HepG2 (cell line): ENCODE measurements around the gene CCDC197. TPM values are rescaled to one million over a fixed set of nuclear protein-coding genes. Genes with fewer than 3 reads are reported as not detected.

ENCODE experiments used
- CBFB ChIP-seq: sonication (generic); formaldehyde crosslinking; IDR thresholded peaks from 2 replicates; pipeline ENCODE4 v1.4.0; 2020; ENCODE audit warnings: missing genetic modification reagents
- DDIT3 ChIP-seq: sonication (generic); formaldehyde crosslinking; IDR thresholded peaks from 2 replicates; pipeline ENCODE4 v1.4.0; 2020; ENCODE audit warnings: mild to moderate bottlenecking, missing genetic modification reagents
- ERF ChIP-seq: IDR thresholded peaks from 2 replicates; pipeline ENCODE4 v1.6.1; 2018; ENCODE audit warnings: missing biosample characterization, missing genetic modification reagents
- FOXP1 ChIP-seq, 2 experiments: fragments of 450-650 bp in 1 of 2; IDR thresholded peaks; 2 replicates each; pipeline ENCODE4 v1.6.1; 2017 to 2018; ENCODE audit warnings: antibody characterized with exemption in 1 of 2
- HNRNPLL ChIP-seq: fragments of 200-400 bp; formaldehyde crosslinking; IDR thresholded peaks from 2 replicates; pipeline ENCODE4 v1.6.1; 2017; ENCODE audit warnings: mild to moderate bottlenecking, low read depth, low read length; ENCODE audit not compliant: poor library complexity, severe bottlenecking
- IKZF5 ChIP-seq: IDR thresholded peaks from 2 replicates; pipeline ENCODE4 v1.6.1; 2018; ENCODE audit warnings: missing genetic modification reagents, mild to moderate bottlenecking, missing compliant biosample characterization
- JDP2 ChIP-seq: sonication (generic); formaldehyde crosslinking; IDR thresholded peaks from 2 replicates; pipeline ENCODE4 v1.8.1; 2022; ENCODE audit warnings: missing genetic modification reagents, borderline replicate concordance
- JUN ChIP-seq: sonication (generic); formaldehyde crosslinking; IDR thresholded peaks from 2 replicates; pipeline ENCODE4 v1.4.0; 2020; ENCODE audit warnings: mild to moderate bottlenecking, missing genetic modification reagents
- KLF6 ChIP-seq: IDR thresholded peaks from 2 replicates; pipeline ENCODE4 v1.8.0; 2016; ENCODE audit warnings: missing biosample characterization, missing genetic modification reagents
- NR1H2 ChIP-seq: sonication (generic); formaldehyde crosslinking; IDR thresholded peaks from 2 replicates; pipeline ENCODE4 v1.8.1; 2022; ENCODE audit warnings: low read depth, missing genetic modification reagents, borderline replicate concordance
- PAXIP1 ChIP-seq: sonication (generic); formaldehyde crosslinking; conservative IDR thresholded peaks from 2 replicates; pipeline ENCODE4 v1.4.0; 2020; ENCODE audit warnings: mild to moderate bottlenecking, missing genetic modification reagents, moderate library complexity
- POLR2AphosphoS2 ChIP-seq: IDR thresholded peaks from 2 replicates; pipeline ENCODE4 v1.6.1; 2011; ENCODE audit warnings: low read depth, low read length, improper control_type of control experiment
- TBX2 ChIP-seq: sonication (generic); formaldehyde crosslinking; IDR thresholded peaks from 2 replicates; pipeline ENCODE4 v1.5.0; 2020; ENCODE audit warnings: missing genetic modification reagents, mild to moderate bottlenecking, borderline replicate concordance
- ZFP1 ChIP-seq: IDR thresholded peaks from 2 replicates; pipeline ENCODE4 v1.6.1; 2016
- ZKSCAN5 ChIP-seq: sonication (generic); formaldehyde crosslinking; IDR thresholded peaks from 2 replicates; pipeline ENCODE4 v1.5.1; 2020; ENCODE audit warnings: mild to moderate bottlenecking, missing genetic modification reagents
- ZNF10 ChIP-seq: sonication (generic); formaldehyde crosslinking; IDR thresholded peaks from 2 replicates; pipeline ENCODE4 v1.4.0; 2020; ENCODE audit warnings: mild to moderate bottlenecking, low read depth, missing genetic modification reagents, borderline replicate concordance
- ZNF282 ChIP-seq: fragments of 450-650 bp; IDR thresholded peaks from 2 replicates; pipeline ENCODE4 v1.6.1; 2018; ENCODE audit not compliant: partially characterized antibody
- ZNF431 ChIP-seq: sonication (generic); formaldehyde crosslinking; IDR thresholded peaks from 2 replicates; pipeline ENCODE4 v1.9.0; 2022; ENCODE audit warnings: missing genetic modification reagents, low read depth, mild to moderate bottlenecking, borderline replicate concordance
- ZNF543 ChIP-seq: sonication (generic); formaldehyde crosslinking; IDR thresholded peaks from 2 replicates; pipeline ENCODE4 v1.4.0; 2020; ENCODE audit warnings: mild to moderate bottlenecking, missing genetic modification reagents
- ZNF556 ChIP-seq: sonication (generic); formaldehyde crosslinking; IDR thresholded peaks from 2 replicates; pipeline ENCODE4 v1.4.0; 2020; ENCODE audit warnings: mild to moderate bottlenecking, missing genetic modification reagents, borderline replicate concordance
- ZNF563 ChIP-seq: sonication (generic); formaldehyde crosslinking; IDR thresholded peaks from 2 replicates; pipeline ENCODE4 v1.8.0; 2022; ENCODE audit warnings: mild to moderate bottlenecking, moderate library complexity, missing genetic modification reagents
- ZNF616 ChIP-seq: sonication (generic); formaldehyde crosslinking; IDR thresholded peaks from 2 replicates; pipeline ENCODE4 v1.5.0; 2020; ENCODE audit warnings: low read depth, mild to moderate bottlenecking, missing genetic modification reagents
- ZNF691 ChIP-seq: sonication (generic); formaldehyde crosslinking; IDR thresholded peaks from 2 replicates; pipeline ENCODE4 v1.4.0; 2020; ENCODE audit warnings: missing genetic modification reagents, low read depth, mild to moderate bottlenecking, borderline replicate concordance
- ZSCAN12 ChIP-seq: sonication (generic); formaldehyde crosslinking; IDR thresholded peaks from 2 replicates; pipeline ENCODE4 v1.9.0; 2021; ENCODE audit warnings: mild to moderate bottlenecking, missing genetic modification reagents
- polyA plus RNA-seq, 8 experiments: library from polyadenylated mRNA; depleted of rRNA in 3 of 8; stranded (reverse) in 7 of 8; unstranded in 1 of 8; fragments of >200 nt; fragmentation: Illumina TruSeq in 4 of 8; extraction: Trizol in 4 of 8; gene quantifications; 2 replicates each; pipeline versions ENCODE4 v1.2.1 to v1.2.3, GENCODE V29; 2011 to 2016; ENCODE audit warnings: low read depth in 4 of 8, missing spikeins in 1 of 8, mixed read lengths in 1 of 8; ENCODE audit not compliant: insufficient read depth in 1 of 8
- total RNA-seq, 5 experiments: library from RNA; depleted of rRNA; stranded (reverse); fragments of >200 nt; fragmentation: Illumina TruSeq; extraction: Trizol; gene quantifications; 2 replicates each; pipeline ENCODE4 v1.2.3, GENCODE V29; 2016; ENCODE audit warnings: low read depth in 1 of 5

CCDC197 gene
- total and polyA plus RNA-seq, 2 of the 13 experiments (the other 11 are each of a cell fraction or from before 2014, with no cell fraction given) = 0.11 to 0.13 TPM

GRCh38 chr14:93959239-93960107 is 37.6 kb upstream of the CCDC197 start (continued):
- TF ChIP-seq JUN (peak; percentile 96), ERF (CRISPR knock-in tag) (peak; percentile 99), JDP2 (no peak), CBFB (peak; percentile 94), ZSCAN12 (CRISPR knock-in tag) (no peak; the same call in 1 of the 2 replicates), ZNF616 (CRISPR knock-in tag) (0 out of 2 replicates have a peak, but pooled peaks have one; percentile 25), ZFP1 (CRISPR knock-in tag) (peak; percentile 67; the same call in 1 of the 2 replicates), ZNF691 (CRISPR knock-in tag) (peak; percentile 100), PAXIP1 (CRISPR knock-in tag) (peak; percentile 99), POLR2AphosphoS2 (0 out of 2 replicates have a peak, but pooled peaks have one; percentile 44), ZNF282 (no peak), DDIT3 (CRISPR knock-in tag) (no peak), NR1H2 (CRISPR knock-in tag) (peak; percentile 80; the same call in 1 of the 2 replicates), HNRNPLL (no peak), ZNF431 (no peak; the same call in 1 of the 2 replicates), ZNF556 (CRISPR knock-in tag) (no peak), ZNF543 (CRISPR knock-in tag) (0 out of 2 replicates have a peak, but pooled peaks have one; percentile 61), ZNF563 (CRISPR knock-in tag) (peak; percentile 97), ZNF10 (no peak), FOXP1 (IDR thresholded peaks at IDR 0.05) (no peak), FOXP1 (CRISPR knock-in tag; IDR thresholded peaks at IDR 0.05) (peak; percentile 84), ZKSCAN5 (CRISPR knock-in tag) (no peak), KLF6 (CRISPR knock-in tag) (peak; percentile 89), IKZF5 (CRISPR knock-in tag) (peak; percentile 93), TBX2 (CRISPR knock-in tag) (peak; percentile 99)
